Measurements from ENCODE around the gene SENP3.

The SENP3 gene

DNA sequence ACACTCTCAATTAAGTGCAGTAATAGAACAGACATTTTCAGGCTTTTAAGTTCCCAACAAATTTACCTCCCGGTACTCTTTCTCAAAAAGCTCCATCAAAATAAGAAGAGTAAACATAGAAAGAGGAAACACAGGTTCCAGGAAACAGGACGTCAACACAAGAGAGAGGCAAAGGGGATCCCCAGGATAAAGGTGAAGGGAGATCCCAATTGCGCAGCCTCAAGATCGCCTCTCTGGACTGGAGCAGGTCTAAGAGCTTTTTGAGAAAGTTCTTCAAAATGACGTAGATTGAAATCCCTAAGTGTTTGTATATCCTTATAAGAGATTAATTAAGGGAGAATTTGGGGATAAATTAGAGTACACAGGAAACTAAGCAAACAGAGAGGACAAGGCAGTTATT lies 56.9 kb downstream of the SENP3 start:
- DNase-seq (ENCODE audit: insufficient read length, low spot score) (no peak), FAIRE-seq (no peak)
- TF ChIP-seq, protein P1, sequence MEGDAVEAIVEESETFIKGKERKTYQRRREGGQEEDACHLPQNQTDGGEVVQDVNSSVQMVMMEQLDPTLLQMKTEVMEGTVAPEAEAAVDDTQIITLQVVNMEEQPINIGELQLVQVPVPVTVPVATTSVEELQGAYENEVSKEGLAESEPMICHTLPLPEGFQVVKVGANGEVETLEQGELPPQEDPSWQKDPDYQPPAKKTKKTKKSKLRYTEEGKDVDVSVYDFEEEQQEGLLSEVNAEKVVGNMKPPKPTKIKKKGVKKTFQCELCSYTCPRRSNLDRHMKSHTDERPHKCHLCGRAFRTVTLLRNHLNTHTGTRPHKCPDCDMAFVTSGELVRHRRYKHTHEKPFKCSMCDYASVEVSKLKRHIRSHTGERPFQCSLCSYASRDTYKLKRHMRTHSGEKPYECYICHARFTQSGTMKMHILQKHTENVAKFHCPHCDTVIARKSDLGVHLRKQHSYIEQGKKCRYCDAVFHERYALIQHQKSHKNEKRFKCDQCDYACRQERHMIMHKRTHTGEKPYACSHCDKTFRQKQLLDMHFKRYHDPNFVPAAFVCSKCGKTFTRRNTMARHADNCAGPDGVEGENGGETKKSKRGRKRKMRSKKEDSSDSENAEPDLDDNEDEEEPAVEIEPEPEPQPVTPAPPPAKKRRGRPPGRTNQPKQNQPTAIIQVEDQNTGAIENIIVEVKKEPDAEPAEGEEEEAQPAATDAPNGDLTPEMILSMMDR (IDR thresholded peaks at IDR 0.05; ENCODE audit: insufficient read depth, missing control alignments): no peak

DNA sequence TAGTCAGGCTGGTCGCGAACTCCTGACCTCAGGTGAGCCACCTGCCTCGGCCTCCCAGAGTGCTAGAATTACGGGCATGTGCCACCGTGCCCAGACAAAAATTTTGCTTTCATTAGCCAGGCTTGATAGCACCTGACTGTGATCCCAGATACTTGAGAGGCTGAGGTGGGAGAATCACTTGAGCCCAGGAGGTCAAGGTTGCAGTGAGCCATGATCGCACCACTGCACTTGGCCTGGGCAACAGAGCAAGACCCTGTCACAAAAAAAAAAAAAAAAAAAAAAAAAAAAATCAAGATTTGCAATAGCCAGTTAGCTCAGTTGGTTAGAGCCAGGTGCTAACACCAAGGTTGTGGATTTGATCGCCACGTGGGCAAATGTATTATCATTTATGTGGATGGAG lies 59.1 kb downstream of the SENP3 start:
- FAIRE-seq: no peak

More for the DNA sequence above, 59.1 kb downstream of the SENP3 start:
- DNase-seq (ENCODE audit: insufficient read length, low spot score): no peak
- TF ChIP-seq, protein P1 (IDR thresholded peaks at IDR 0.05; ENCODE audit: insufficient read depth, missing control alignments): no peak

Data from D721Med (cell line).